HG02588 (cell line): ENCODE measurements around the gene CCT4.
"Not testable (repeated sequence)": the region's sequence is repeated elsewhere in the genome, so short reads cannot be mapped to it uniquely, and the experiment has no call there.

Experiments
- ATAC-seq: cut with Tn5 transposase; IDR thresholded peaks from one replicate; pipeline ENCODE4 v1.9.1; 2021; ENCODE audit warnings: mild to moderate bottlenecking, moderate library complexity; ENCODE audit not compliant: unreplicated experiment

The CCT4 gene

DNA sequence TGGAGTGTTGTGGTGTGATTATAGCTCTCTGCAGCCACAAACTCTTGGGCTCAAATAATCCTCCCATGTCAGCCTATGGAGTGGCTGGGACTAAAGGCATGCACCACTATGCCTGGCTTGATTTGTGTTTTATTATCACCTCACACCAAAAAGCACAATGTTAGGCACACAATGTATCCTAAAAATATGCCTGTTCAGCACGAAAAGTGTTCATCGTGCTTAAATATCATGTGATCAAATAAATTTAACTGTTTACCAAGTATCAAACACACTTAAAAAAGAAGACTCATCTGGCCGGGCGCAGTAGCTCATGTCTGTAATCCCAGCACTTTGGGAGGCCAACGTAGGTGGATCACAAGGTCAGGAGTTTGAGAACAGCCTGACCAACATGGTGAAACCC is 5.6 kb downstream of the CCT4 start:
- ATAC-seq = no peak

DNA sequence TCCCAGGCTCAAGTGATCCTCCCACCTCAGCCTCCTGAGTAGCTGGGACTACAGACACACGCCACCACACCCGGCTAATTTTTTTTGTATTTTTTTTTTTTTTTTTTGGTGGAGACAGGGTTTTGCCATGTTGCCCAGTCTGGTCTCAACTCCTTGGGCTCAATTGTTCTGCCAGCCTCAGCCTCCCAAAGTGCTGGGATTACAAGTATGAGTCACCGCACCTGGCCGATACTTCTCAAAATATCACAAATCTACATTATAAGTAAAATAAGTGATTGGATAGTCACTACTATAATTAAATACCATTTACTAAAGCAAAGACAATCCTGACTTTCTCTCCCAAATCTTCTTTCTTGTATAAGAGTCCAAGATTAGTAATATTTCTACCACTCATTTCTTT is 9.1 kb downstream of the CCT4 start:
- ATAC-seq = not testable (repeated sequence)

DNA sequence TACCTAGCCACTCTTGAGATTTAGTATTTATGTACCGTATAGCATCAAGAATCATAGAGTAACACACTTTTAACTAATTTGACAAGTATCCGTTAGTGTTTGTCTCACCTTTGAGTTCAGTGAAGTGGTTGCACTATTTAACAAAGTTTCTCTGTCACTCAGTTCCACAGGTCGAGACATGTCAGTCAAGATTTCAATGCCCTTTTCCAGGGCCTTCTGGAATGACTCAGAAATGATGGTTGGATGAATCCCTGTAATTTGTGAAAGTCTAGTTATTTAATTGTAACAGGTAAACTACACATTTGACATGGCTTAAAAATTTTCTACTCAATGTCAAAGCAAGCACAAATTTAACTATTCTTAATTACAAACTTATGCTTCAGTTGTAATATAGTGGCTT is 9.7 kb downstream of the CCT4 start:
- ATAC-seq = no peak

DNA sequence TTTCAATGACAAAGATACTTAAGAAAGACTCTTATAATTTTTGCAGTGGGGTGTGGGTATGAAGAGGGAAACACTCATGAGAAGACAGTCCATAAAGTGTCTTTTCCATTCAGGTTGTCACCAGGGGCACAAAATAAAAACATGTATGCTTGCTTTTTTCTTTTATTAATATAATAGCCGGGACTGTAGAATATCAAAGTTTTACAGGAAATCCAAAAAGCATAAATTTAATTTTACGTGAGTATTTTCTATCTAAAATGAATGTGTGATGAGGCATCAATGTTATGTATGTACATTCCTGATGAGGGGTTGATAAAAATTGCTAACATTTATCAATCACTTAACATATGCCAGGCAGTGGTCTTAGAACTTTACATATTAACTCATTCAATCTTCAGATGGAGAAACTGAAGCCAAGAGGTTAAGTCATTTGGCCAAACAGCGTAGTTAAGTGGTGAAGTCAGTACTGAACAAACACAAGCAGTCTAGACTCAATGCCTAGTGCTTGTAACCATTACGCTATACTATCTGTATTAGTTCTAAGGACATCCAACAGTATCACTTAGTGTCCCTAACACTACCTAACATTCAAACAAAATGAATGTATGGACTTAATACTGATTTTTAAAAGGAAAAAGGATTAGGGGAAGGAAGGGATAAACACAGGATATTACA is 10.7 kb downstream of the CCT4 start:
- ATAC-seq = no peak

DNA sequence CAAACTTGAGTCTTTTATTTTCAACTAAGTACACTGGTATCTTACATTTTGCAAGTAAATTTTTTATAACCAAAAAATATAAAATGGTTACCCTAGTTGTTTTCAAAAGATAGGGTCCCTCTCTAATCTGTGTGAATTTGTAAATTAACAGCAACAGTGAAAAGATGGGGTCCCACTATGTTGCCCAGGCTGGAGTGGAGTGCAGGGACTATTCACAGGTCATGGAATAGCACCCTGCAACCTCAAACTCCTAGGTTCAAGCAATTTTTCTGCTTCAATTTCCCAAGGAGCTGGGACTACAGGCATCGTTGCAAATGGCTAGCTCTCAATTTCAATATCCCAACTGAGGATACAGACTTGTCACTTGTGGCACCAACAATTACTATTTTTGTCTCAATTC is 12.1 kb downstream of the CCT4 start:
- ATAC-seq = no peak

DNA sequence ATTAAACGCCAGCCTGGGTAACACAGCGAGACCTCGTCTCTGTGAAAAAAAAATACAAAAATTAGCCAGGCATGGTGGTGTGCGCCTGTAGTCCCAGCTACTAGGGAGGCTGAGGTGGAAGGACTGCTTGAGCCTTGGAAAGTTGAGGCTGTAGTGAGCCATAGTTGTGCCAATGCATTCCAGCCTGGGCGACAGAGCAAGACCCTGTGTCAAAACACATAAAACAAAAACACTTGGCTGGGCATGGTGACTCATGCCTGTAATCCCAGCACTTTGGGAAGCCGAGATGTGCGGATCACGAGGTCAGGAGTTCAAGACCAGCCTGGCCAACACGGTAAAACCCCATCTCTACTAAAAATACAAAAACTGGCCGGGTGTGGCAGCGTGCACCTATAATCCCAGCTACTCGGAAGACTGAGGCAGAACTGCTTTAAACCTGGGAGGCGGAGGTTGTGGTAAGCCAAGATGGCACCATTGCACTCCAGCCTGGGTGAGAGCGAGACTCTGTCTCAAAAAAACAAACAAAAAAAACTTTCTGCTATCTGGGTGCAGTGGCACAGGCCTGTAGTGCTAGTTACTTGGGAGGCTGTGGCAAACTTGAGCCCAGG is 21.9 kb downstream of the CCT4 start:
- not testable (repeated sequence) for ATAC-seq

DNA sequence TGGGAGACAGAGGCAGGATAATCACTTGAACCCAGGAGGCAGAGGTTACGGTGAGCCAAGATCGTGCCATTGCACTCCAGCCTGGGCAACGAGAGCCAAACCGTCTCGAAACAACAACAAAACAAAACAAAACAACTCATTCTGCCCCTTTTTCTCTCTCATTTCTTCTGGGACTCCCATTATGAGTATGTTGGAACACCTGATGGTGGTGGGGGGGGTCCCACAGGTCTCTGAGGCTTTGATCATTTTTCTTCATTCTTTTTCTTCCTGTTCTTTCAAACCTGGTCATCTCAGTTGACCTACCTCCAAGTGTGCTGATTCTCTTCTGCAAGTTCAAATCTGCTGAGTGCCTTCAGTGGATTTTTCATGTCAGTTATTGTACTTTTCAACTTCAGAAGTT is 26.4 kb downstream of the CCT4 start:
- ATAC-seq = no peak

DNA sequence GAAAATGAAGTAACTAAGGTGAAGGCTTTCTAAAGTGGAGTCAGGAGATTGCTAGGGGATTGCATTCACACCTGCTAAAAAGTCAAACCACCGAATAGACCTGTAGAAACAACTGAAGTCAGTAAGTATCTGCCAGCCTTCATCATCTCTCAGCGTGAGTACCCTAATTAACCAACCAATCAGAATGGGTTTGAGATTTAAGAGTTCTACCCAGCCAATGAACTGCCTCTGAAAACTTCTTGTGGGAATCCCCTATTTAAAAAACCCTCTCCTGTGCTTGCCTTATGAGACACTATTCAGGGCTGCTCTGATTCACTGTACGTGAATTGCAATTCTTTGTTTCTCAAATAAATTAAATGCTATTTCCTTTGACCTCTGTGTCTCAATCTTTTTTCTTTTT is 31.2 kb downstream of the CCT4 start:
- no peak for ATAC-seq

DNA sequence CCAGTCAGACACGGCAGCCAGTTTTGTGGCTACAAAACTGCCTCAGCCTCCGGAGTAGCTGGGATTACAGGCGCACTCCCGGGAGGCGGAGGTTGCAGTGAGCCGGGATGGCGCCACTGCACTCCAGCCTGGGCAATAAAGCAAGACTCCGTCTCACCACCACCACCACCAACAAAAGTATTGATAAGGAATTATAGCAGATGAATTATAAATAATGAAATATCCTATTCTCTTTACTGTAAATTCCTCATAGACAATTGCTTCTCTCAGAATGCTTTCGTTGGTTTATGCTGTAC is 33.2 kb downstream of the CCT4 start:
- no peak for ATAC-seq

DNA sequence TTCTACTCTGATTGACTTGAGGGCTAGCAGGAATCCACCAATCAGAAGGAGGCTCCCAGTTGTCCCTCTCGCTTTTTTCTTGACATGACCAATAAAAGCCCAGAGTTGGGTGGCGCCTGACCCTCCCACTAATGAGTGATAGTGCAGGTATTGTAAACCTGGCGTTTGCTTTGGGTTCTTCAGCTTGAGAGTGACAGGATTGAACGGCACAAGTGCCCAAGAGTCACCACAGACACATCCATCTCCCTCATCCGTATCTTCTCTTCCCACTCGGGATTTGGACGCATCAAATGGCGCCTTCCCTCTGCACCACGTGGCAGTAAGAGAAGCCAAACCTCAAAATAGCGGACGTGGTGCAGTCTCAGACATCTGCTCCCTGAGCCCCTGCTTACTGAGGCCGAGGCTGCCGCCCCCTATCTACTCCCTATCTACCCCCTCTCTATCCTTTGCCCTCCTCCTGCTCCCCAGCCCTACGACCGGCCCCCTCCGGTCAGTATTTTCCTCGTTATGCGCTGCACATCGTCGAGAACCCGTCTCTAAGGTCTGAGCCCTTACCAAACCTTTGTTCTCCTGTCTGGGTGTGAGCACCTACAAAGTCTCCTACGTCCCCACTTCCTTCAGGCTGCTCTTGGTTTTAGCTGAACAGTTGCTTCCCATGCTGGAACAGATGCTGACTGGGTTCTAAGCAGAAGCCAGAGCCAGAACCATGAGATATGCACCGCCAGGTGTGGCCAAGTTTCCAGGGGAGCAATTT is 33.7 kb downstream of the CCT4 start:
- peak; percentile 85 for ATAC-seq

DNA sequence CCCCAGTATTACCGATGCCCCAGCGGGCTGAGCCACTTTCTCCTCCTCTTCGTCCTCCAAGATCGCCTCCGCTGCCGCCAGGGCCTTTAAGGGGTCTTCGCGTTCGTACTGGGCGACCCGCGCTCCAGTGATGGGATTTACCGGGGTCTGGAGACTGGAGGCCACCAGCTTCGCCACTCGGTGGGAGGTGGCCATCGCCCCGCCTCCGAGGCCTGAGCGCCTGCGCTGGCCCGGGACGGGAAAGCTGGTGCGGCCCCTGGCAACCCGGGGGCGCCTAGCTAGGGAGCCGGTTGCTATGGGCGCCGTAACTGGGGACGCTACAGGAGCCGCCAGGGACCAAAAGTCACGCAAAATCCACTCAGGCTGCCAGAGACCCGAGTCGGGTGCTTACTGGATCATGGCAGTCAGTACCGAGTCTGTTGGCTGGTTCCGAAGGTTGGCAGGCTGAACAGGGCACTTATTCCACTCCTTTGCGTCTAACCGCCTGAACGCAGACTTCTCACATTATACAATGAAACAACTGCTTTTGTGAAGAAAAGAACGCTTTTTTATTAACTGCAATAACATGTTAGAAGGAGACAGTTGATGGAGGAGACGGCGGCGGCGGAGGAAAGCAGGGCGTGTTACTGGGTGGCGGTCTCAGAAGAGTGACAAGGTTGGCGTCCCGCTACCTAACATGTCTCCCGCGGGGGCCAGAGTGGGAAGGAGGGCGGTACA is 34.5 kb downstream of the CCT4 start, which contains the start of gene FAM161A:
Gene FAM161A (minus strand): TSS at position 214 of the 717 bp plus-strand sequence. CDS start 19 bp downstream, at position 195.
- ATAC-seq = peak; percentile 78

DNA sequence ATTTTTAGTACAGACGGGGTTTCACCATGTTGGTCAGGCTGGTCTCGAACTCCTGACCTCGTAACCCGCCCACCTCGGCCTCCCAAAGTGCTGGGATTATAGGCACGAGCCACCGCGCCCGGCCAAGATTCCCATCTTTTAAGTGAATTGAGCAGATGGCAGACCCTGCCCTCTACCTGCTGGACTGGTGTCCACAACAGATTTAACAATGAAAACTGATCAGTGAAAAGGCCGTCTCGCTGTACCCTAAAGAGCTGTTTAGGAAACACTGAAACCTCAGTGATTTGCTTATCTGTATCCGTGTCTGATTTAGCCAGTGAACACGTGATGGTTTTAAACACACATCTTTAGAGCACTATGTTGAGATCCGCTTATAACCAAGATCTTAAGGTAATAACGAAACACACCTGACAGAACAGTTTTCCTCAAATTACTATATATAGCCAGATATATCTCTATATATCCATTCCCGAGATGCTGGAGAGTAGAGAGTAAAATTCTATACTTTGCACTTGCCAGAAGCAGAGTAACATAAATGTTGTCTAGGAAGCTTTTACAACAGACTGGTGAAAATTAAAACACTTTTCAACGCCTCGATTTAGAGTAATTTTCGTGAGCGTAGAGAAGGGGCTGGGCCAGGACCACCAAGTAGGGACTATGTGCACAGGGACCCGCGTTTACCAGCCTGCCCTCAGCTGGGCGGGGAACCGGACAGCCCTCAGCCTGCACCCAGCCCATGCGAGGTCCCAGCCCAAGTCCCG is 35.2 kb downstream of the CCT4 start:
- peak; percentile 67 for ATAC-seq

DNA sequence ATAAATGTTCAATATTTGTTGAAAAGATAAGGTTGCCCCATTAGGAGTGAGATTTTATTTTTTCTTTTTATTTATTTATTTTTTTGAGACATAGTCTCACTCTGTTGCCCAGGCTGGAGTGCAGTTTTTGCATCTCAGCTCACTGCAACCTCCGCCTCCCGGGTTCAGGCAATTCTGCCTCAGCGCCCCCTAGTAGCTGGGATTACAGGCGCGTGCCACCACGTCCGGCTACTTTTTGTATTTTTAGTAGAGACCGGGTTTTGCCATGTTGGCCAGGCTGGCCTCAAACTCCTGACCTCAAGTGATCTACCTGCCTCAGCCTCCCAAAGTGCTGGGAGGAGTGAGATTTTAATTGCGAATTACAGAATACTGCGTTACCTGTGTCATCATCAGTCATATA is 37.2 kb downstream of the CCT4 start:
- ATAC-seq = not testable (repeated sequence)

DNA sequence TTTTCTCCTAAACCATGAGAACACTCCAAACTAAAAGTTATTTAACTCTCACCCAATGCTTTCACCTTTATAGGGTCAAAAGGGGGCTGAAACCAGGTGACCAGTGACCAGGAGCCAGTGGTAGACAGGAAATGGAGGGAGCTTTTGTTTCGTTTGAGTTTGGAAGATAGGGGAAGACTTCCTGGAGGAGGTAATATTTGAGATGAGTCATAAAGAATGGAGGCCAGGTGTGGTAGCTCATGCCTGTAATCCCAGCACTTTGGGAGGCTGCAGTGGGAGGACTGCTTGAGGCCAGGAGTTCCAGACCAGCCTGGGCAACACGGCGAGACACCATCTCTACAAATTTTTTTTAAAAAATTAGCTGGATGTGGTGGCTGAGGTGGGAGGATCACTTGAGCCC is 43.1 kb downstream of the CCT4 start:
- ATAC-seq = no peak

DNA sequence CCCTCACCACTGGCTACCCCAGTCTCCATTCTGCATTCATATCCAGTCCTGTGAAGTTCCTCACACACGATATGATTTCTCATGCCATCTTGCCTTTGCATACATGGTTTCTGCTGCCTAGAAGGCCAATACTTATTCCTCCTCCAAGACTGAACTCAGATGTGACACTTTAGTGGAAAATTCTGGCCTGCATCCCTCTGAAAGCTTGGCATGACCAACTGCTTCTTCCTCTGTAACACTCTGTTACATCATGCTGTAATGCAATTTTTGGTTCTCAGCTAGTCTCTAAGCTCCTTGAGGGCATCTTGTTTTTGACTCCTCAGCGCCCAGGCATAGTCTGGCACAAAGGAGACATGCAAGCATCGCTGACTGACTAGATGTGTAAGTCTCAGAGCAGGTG is 47.2 kb downstream of the CCT4 start:
- no peak for ATAC-seq

DNA sequence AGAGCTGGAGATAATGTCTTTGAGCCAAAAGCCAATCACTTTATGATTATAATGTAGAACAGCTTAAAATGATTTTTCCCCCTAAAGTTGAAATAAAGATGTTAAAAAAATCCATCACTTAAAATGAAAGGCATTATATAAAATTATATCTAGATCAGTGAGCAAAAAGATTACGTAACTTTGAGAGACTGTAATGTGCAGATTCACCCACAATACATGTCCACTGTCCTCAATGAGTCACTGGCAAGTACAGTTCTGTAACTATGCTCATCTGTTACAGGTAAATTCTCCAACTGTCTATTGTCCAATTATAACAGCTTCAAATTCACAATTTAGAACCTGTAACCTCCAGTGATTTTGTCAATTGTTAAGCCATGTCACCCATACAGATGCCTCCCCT is 53.6 kb downstream of the CCT4 start:
- no peak for ATAC-seq

DNA sequence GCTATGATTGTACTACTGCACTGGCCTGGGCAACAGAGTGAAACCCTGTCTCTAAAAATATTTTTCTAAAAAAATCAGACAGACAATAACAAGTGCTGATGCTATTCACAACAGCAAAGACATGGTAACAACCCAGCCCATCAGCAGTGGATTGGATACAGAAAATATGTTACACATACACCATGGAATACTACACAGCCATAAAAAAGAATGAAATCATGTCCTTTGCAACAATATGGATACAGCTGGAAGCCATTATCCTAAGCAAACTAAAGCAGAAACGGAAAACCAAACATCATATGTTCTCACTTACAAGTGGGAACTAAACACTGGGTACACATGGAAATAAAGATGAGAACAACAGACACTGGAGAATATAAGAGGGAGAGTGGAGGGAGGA is 54.5 kb downstream of the CCT4 start:
- ATAC-seq = no peak

DNA sequence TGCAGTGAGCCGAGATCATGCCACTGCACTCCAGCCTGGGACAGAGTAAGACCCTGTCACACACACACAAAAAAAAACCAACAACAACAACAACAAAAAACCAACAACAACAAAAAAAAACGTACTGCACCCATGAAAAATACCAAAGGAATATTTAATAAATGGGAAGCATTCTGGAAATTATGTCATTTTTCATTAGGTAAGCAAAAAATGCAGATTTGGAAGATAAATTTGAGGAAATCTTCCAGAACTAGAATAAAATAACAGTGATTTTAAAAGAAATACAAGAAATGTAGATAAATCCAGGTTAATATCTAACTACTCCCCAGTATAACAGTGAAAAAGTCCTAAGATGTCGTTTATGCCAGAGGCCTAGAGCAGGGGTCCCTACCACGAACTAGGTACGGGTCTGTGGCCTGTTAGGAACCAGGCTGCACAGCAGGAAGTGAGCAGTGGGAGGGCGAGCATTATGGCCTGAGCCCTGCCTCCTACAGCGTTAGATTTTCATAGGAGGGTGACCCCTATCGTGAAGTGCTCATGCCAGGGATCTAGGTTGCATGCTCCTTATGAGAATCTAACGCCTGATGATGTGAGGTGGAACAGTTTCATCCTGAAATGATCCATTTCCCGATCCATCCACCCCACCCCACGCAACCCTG is 56.1 kb downstream of the CCT4 start:
- no peak for ATAC-seq

DNA sequence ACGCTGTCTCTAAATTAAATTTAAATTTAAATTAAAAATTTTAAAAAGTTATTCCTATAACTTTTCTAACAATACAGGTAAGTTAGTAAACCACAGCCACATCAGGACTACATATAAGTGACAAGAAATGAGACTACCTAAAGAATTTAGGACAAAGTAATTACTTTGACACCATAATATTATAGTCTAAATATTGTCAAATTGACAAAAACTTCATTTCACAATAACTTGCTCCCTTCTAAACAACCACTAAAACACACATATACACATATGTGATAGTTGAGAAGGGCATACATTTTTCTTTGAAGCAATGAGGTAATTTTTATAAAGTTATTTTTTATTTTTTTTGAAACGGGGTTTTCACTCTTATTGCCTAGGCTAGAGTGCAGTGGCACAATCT is 66.2 kb downstream of the CCT4 start:
- ATAC-seq = no peak
